Natural killer cell (primary cell): Measurements from ENCODE around the gene VWA1. TPM values are rescaled to one million over a fixed set of nuclear protein-coding genes. Genes with fewer than 3 reads are reported as not detected.

Experiments
- ATAC-seq, 3 donors: fragments of 150-1000 bp in 2 of 3; fragments of 200-7000 bp in 1 of 3; cut with Tn5 transposase; 1 replicate in 1 of 3; 2 replicates in 2 of 3; pipeline ENCODE4 v1.10.0; 2021; ENCODE audit warnings: mild to moderate bottlenecking in 2 of 3, moderate library complexity in 2 of 3
- DNase-seq, 2 donors: peaks; one replicate each; pipeline versions ENCODE4 v3.0.0 to v3.0.0-alpha.2; 2013 to 2021; ENCODE audit warnings: mixed read lengths in 1 of 2
- H3K27ac ChIP-seq: one replicate; pipeline ENCODE4 v1.5.1; 2013; ENCODE audit warnings: mild to moderate bottlenecking, low read length
- H3K27me3 ChIP-seq: one replicate; pipeline ENCODE4 v1.6.1; 2013; ENCODE audit warnings: low read length; ENCODE audit not compliant: control insufficient read depth, insufficient read depth
- H3K36me3 ChIP-seq: one replicate; pipeline ENCODE4 v1.6.1; 2013; ENCODE audit warnings: low read length; ENCODE audit not compliant: control insufficient read depth, insufficient read depth
- H3K4me1 ChIP-seq: one replicate; pipeline ENCODE4 v1.6.1; 2013; ENCODE audit warnings: low read length; ENCODE audit not compliant: control insufficient read depth, insufficient read depth
- H3K4me3 ChIP-seq: one replicate; pipeline ENCODE4 v1.5.1; 2013; ENCODE audit warnings: low read length
- H3K9me3 ChIP-seq: one replicate; pipeline ENCODE4 v1.6.1; 2013; ENCODE audit warnings: low read length; ENCODE audit not compliant: control insufficient read depth, insufficient read depth
- H3K27ac Mint-ChIP-seq, 2 donors: one replicate each; pipeline ENCODE4 v1.8.0; 2022; ENCODE audit warnings: mild to moderate bottlenecking in 2 of 2, mixed read lengths in 2 of 2, moderate library complexity in 1 of 2
- H3K27me3 Mint-ChIP-seq, 2 donors: one replicate each; pipeline ENCODE4 v1.8.0; 2022; ENCODE audit warnings: low read depth in 2 of 2, mixed read lengths in 2 of 2
- H3K36me3 Mint-ChIP-seq: one replicate; pipeline ENCODE4 v1.8.0; 2022; ENCODE audit warnings: mixed read lengths
- H3K4me1 Mint-ChIP-seq, 2 donors: one replicate each; pipeline ENCODE4 v1.8.0; 2022; ENCODE audit warnings: mixed read lengths in 2 of 2
- H3K4me3 Mint-ChIP-seq: one replicate; pipeline ENCODE4 v1.8.0; 2022; ENCODE audit warnings: mild to moderate bottlenecking, moderate library complexity, mixed read lengths
- H3K9me3 Mint-ChIP-seq, 2 donors: one replicate each; pipeline ENCODE4 v1.8.0; 2022; ENCODE audit warnings: mixed read lengths in 2 of 2
- WGBS: methylation state at CpG from one replicate; pipeline ENCODE4 v1.1.7; 2013; ENCODE audit warnings: missing lambda C conversion rate; ENCODE audit not compliant: insufficient coverage; 5-methylcytosine and 5-hydroxymethylcytosine counted together
- intact Hi-C: fragments of 100-400 bp; cut with micrococcal nuclease; formaldehyde crosslinking; loops from one replicate; pipeline ENCODE4 v1.14.2; 2022
- total RNA-seq, 4 donors: library from RNA; stranded (reverse); fragments of 120-200 nt in 1 of 4; gene quantifications; one replicate each; pipeline versions ENCODE4 v1.2.3 to v1.2.4, GENCODE V29; 2013 to 2022
- TF ChIP-seq, protein P1 (sequence below): fragments of 200-600 bp; IDR thresholded peaks from one replicate; pipeline ENCODE4 v1.8.0; 2022; ENCODE audit warnings: antibody characterized with exemption

VWA1 gene
- total RNA-seq, 3 donors from 2014 or later (not counting 1 experiment from before 2014, with no cell fraction given) = not detected

DNA sequence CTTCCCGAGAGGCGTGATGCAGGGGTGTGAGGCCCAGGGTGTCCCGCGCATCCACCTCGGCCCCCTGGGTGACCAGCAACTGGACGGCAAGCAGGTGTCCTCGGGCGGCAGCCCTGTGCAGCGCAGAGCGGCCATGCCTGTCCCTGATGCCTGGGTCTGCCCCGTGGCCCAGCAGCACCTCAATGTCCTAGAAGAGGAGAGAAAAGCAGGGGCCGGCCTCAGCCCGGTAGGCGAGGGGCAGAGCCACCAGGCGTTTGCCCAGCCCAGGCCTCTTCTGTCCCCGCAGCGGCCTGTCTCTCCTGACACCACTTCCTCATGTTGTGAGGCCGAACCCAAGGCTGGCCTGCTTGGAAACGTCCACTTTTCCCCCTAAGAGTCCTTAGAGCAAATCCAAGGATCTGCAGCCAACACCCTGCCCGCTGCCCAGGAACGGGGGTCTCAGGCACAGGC, 16.1 kb upstream of the VWA1 start:
- intact Hi-C loops = no loop called here
- Mint-ChIP-seq H3K4me1 (no peaks in the 10 kb centered on the region), H3K27me3 (peaks cover 8 to 22% of the 10 kb centered on the region in 2 donors), H3K27ac (no peak overlapping the region), H3K9me3 (no peaks in the 10 kb centered on the region), H3K36me3 (no peaks in the 10 kb centered on the region), H3K4me3 (no peak overlapping the region)
- Histone ChIP-seq H3K27me3 (no peaks in the 10 kb centered on the region), H3K27ac (no peak overlapping the region), H3K4me3 (no peak overlapping the region), H3K36me3 (no peaks in the 10 kb centered on the region), H3K9me3 (no peaks in the 10 kb centered on the region), H3K4me1 (no peaks in the 10 kb centered on the region)
- WGBS = 94% methylated on average over 21 of the region's 21 CpGs
- ATAC-seq = no peak
- TF ChIP-seq, protein P1, sequence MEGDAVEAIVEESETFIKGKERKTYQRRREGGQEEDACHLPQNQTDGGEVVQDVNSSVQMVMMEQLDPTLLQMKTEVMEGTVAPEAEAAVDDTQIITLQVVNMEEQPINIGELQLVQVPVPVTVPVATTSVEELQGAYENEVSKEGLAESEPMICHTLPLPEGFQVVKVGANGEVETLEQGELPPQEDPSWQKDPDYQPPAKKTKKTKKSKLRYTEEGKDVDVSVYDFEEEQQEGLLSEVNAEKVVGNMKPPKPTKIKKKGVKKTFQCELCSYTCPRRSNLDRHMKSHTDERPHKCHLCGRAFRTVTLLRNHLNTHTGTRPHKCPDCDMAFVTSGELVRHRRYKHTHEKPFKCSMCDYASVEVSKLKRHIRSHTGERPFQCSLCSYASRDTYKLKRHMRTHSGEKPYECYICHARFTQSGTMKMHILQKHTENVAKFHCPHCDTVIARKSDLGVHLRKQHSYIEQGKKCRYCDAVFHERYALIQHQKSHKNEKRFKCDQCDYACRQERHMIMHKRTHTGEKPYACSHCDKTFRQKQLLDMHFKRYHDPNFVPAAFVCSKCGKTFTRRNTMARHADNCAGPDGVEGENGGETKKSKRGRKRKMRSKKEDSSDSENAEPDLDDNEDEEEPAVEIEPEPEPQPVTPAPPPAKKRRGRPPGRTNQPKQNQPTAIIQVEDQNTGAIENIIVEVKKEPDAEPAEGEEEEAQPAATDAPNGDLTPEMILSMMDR = no peak
- no peak for DNase-seq

DNA sequence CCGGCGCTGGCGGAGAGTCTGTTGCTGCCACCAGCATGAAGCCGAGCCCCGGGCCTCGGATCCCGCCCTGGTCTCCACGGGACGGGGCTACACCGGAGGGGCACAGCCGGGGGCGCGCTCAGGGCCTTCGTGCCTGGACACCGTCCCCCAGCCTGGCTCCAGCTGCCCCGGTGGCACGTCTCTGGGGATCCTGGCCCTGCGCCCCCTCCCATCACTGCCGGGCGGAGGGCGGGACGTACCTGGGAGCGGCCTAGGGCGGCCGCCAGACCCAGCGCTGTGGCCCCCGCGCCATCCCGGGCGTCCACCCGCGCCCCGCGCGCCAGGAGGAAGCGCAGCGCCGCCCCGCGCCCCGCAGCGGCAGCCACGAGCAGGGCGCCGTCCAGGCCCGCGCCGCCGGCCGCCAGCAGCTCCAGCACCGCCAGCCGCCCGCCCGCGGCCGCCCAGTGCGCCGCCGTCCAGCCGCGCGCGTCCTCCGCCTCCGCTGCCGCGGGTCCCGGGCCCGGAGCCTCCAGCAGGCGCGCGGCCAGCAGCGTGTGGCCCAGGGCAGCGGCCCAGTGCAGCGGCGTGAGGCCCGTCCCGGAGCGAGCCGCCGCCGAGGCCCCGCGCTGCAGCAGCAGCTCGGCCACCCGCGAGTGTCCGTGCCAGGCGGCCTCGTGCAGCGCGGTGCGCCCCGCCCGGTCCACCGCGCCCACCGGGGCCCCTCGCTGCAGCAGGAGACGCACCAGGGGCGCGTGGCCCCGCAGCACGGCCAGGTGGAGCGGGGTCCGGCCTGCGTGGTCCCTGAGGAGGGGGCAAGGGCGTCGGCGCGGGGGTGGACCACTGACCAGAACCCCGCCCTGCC, 15.5 kb upstream of the VWA1 start:
- H3K36me3 ChIP-seq = no peaks in the 10 kb centered on the region
- ATAC-seq (peak in 1 of 3 donors; percentile 57), DNase-seq (no peak)
- Mint-ChIP-seq H3K4me1 (no peaks in the 10 kb centered on the region), H3K36me3 (no peaks in the 10 kb centered on the region), H3K27me3 (peaks cover 13 to 25% of the 10 kb centered on the region in 2 donors), H3K27ac (no peak overlapping the region), H3K4me3 (no peak overlapping the region), H3K9me3 (no peaks in the 10 kb centered on the region)
- WGBS = 21% methylated on average over 111 of the region's 112 CpGs
- H3K4me1 ChIP-seq = no peaks in the 10 kb centered on the region
- no peak overlapping the region for H3K27ac ChIP-seq
- H3K9me3 ChIP-seq = no peaks in the 10 kb centered on the region
- intact Hi-C loops = no loop called here
- H3K27me3 ChIP-seq = no peaks in the 10 kb centered on the region
- TF ChIP-seq, protein P1 = no peak
- H3K4me3 ChIP-seq = no peak overlapping the region

DNA sequence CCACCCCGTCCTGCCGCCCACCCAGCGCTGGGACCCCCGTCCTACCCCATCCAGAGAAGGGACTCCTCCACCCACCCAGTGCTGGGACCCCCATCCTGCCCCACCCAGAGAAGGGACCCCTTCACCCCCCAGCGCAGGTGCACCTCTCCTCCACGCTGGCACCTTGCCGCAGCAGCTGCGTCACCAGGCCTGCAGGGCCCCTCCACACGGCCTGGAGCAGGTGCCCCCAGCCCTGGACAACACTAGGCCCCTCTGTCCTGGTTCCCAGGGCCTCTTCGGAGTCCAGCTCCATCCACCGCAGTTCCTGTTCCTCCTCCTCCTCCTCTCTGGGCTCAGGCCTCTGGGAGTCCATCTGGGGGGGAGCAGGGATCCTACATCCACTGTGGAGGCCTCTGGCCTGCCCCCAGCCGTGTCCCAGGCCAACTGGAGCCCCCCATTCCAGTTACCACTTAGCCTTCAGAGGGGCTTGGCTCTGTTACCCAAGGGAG, 14.8 kb upstream of the VWA1 start:
- DNase-seq (no peak), ATAC-seq (no peak)
- Mint-ChIP-seq H3K27me3 (peaks cover 14 to 26% of the 10 kb centered on the region in 2 donors), H3K27ac (no peak overlapping the region), H3K36me3 (no peaks in the 10 kb centered on the region), H3K4me1 (no peaks in the 10 kb centered on the region), H3K4me3 (no peak overlapping the region), H3K9me3 (no peaks in the 10 kb centered on the region)
- no peaks in the 10 kb centered on the region for H3K36me3 ChIP-seq
- H3K27ac ChIP-seq = no peak overlapping the region
- TF ChIP-seq, protein P1 = no peak
- no peaks in the 10 kb centered on the region for H3K9me3 ChIP-seq
- intact Hi-C loops = no loop called here
- 81% methylated on average over 10 of the region's 12 CpGs for WGBS
- no peaks in the 10 kb centered on the region for H3K4me1 ChIP-seq
- H3K4me3 ChIP-seq = no peak overlapping the region
- H3K27me3 ChIP-seq = no peaks in the 10 kb centered on the region
